HG02840 (cell line): ENCODE results near the gene TAF4.

ENCODE experiments used
- ATAC-seq: cut with Tn5 transposase; IDR thresholded peaks from one replicate; pipeline ENCODE4 v1.9.1; 2021; ENCODE audit warnings: mild to moderate bottlenecking, moderate library complexity, moderate number of reproducible peaks; ENCODE audit not compliant: unreplicated experiment, low FRiP score

TAF4 gene

GRCh38 chr20:61968036-61968810 lies 97.5 kb downstream of the TAF4 start:
- ATAC-seq = no peak

GRCh38 chr20:61967300-61967699 lies 98.4 kb downstream of the TAF4 start:
- ATAC-seq = no peak

- no peak for ATAC-seq
Measured at GRCh38 chr20:61966492-61967244, 99.0 kb downstream of the TAF4 start.

- no peak for ATAC-seq
Measured at GRCh38 chr20:61965606-61966491, 99.8 kb downstream of the TAF4 start.

- no peak for ATAC-seq
Measured at GRCh38 chr20:61964675-61965605, 100.7 kb downstream of the TAF4 start.

- ATAC-seq = no peak
Measured at GRCh38 chr20:61963885-61964674, 101.6 kb downstream of the TAF4 start.

- ATAC-seq = no peak
Measured at GRCh38 chr20:61963149-61963548, 102.5 kb downstream of the TAF4 start.

GRCh38 chr20:61960836-61961235 lies 104.8 kb downstream of the TAF4 start:
- ATAC-seq = no peak

- ATAC-seq = no peak
Measured at GRCh38 chr20:61958773-61959700, 106.6 kb downstream of the TAF4 start.

- no peak for ATAC-seq
Measured at GRCh38 chr20:61957961-61958715, 107.5 kb downstream of the TAF4 start.

GRCh38 chr20:61956396-61957342 lies 109.0 kb downstream of the TAF4 start:
- no peak for ATAC-seq

- no peak for ATAC-seq
Measured at GRCh38 chr20:61955668-61956395, 109.8 kb downstream of the TAF4 start.

GRCh38 chr20:61954276-61955021 lies 111.2 kb downstream of the TAF4 start:
- no peak for ATAC-seq

GRCh38 chr20:61953037-61954021 lies 112.4 kb downstream of the TAF4 start:
- ATAC-seq = no peak
